Osteocyte (in vitro differentiated cells): ENCODE data around the gene TNXB. TPM values are rescaled to one million over a fixed set of nuclear protein-coding genes. Genes with fewer than 3 reads are reported as not detected.
"Not testable (repeated sequence)": the region's sequence is repeated elsewhere in the genome, so short reads cannot be mapped to it uniquely, and the experiment has no call there.

Source experiments
- DNase-seq: peaks from one replicate; pipeline ENCODE4 v3.0.0; 2021; ENCODE audit warnings: mixed read lengths; ENCODE audit not compliant: unreplicated experiment; ENCODE audit errors: extremely low spot score
- H3K27ac Mint-ChIP-seq: one replicate; pipeline ENCODE4 v1.8.0; 2021; ENCODE audit warnings: mild to moderate bottlenecking, mixed read lengths; ENCODE audit not compliant: unreplicated experiment
- H3K27me3 Mint-ChIP-seq: one replicate; pipeline ENCODE4 v1.8.0; 2021; ENCODE audit warnings: mixed read lengths; ENCODE audit not compliant: unreplicated experiment
- H3K36me3 Mint-ChIP-seq: one replicate; pipeline ENCODE4 v1.8.0; 2021; ENCODE audit warnings: mixed read lengths; ENCODE audit not compliant: unreplicated experiment
- H3K4me1 Mint-ChIP-seq: one replicate; pipeline ENCODE4 v1.8.0; 2021; ENCODE audit warnings: mixed read lengths; ENCODE audit not compliant: unreplicated experiment
- H3K4me3 Mint-ChIP-seq: one replicate; pipeline ENCODE4 v1.8.0; 2021; ENCODE audit warnings: mild to moderate bottlenecking, moderate library complexity, mixed read lengths; ENCODE audit not compliant: unreplicated experiment
- H3K9me3 Mint-ChIP-seq: one replicate; pipeline ENCODE4 v1.8.0; 2021; ENCODE audit warnings: mixed read lengths; ENCODE audit not compliant: unreplicated experiment
- total RNA-seq: library from RNA; stranded (reverse); gene quantifications from 2 replicates; pipeline ENCODE4 v1.2.1, GENCODE V29; 2021

The TNXB gene
- total RNA-seq, 1 donor from 2014 or later = 13.9 TPM

DNA sequence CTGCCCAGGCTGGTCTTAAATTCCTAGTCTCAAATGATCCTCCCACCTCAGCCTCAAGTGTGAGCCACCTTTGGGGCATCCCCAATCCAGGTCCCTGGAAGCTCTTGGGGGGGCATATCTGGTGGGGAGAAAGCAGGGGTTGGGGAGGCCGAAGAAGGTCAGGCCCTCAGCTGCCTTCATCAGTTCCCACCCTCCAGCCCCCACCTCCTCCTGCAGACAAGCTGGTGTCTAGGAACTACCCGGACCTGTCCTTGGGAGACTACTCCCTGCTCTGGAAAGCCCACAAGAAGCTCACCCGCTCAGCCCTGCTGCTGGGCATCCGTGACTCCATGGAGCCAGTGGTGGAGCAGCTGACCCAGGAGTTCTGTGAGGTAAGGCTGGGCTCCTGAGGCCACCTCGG is 70.3 kb downstream of the TNXB start:
- H3K4me3 Mint-ChIP-seq, H3K4me1 Mint-ChIP-seq, H3K36me3 Mint-ChIP-seq, H3K9me3 Mint-ChIP-seq, H3K27ac Mint-ChIP-seq, DNase-seq, H3K27me3 Mint-ChIP-seq: not testable (repeated sequence)

DNA sequence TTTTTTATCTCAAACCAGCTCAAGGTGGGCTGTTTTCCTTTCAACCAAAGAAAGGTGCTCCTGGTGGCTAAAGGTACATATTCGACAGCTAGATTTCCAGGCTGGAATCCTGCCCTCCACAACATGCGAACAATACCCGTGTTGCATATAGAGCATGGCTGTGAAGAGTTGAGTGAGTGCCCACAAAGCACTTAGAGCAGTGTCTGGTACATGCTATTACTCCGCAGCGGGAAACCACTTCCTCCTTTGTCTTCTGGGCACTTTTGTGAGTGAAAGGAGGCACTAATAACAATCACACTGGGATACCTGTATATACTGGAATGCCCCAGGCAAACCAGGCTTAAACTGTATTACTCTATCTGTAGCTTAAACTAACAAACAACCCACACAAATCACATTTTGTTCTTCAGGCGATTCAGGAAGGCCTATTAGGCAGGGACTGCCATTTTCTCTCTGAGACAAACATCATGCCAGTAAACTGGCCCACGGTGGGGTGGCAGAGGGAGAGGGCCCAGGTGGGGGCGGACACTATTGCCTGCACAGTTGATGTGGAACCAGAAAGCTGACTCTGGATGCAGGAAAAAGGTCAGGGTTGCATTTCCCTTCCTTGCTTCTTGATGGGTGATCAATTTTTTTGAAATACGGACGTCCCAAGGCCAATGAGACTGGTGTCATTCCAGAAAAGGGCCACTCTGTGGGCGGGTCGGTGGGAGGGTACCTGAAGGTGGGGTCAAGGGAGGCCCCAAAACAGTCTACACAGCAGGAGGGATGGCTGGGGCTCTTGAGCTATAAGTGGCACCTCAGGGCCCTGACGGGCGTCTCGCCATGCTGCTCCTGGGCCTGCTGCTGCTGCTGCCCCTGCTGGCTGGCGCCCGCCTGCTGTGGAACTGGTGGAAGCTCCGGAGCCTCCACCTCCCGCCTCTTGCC is 71.3 kb downstream of the TNXB start, which contains the start of gene CYP21A2:
Gene CYP21A2 (plus strand): TSS at position 818 of the 927 bp plus-strand sequence. CDS start 8 bp downstream, at position 826.
- not testable (repeated sequence) for H3K4me3 Mint-ChIP-seq, H3K9me3 Mint-ChIP-seq, H3K36me3 Mint-ChIP-seq, H3K4me1 Mint-ChIP-seq, H3K27me3 Mint-ChIP-seq, H3K27ac Mint-ChIP-seq, DNase-seq

DNA sequence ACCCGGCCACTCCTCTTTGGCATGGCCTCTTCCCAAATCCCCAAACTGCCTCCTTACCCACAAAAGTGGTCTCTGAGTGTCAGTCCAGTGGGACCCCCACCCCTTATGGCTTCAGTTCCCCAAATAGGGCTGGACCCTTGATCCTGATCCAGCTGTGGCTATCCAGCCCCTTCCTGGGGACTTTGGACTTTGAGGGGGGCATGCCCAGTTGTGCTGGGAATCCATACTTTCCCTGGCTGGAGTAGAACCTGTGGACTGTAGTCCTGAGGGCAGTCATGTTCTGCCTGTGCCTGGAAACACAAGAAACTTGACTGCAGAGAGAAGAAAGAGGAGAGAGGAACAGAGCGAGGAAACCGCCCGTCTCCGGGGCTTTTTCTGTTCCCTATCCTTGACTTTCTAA is 72.0 kb downstream of the TNXB start:
- not testable (repeated sequence) for DNase-seq, H3K36me3 Mint-ChIP-seq, H3K4me1 Mint-ChIP-seq, H3K27ac Mint-ChIP-seq, H3K27me3 Mint-ChIP-seq, H3K4me3 Mint-ChIP-seq, H3K9me3 Mint-ChIP-seq

DNA sequence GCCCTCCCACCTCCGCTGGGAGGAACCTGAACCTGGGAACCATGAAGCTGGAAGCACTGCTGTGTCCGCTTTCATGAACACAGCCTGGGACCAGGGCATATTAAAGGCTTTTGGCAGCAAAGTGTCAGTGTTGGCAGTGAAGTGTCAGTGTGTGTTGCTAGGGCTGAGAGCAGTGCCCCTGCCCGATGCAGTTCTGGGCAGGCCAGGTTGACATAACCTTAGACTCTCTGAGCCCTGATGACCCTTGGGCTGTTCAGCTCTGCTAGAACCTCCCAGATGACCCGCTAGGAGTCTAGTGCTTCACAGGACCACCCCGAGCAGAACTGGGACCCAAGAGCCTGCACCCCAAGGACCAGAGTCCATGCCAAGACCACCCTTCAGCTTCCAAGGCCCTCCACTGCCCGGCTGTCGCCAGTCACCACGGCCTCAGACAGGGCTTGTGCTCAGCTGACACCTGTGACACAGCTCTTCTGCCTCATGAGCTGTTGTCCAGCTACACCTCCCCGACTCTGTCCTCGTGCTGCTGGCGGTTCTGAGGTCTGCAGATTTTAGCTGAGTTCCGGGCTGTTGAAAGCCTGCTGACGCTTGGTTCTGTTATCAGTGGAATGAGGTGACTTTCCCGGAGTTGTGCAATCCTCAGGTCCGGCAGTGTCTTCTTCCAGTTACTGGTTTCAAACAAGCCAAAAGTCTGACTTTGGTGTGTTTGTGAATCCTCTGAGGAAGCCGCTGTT is 73.7 kb downstream of the TNXB start:
- H3K27me3 Mint-ChIP-seq, H3K4me1 Mint-ChIP-seq, DNase-seq: not testable (repeated sequence)

DNA sequence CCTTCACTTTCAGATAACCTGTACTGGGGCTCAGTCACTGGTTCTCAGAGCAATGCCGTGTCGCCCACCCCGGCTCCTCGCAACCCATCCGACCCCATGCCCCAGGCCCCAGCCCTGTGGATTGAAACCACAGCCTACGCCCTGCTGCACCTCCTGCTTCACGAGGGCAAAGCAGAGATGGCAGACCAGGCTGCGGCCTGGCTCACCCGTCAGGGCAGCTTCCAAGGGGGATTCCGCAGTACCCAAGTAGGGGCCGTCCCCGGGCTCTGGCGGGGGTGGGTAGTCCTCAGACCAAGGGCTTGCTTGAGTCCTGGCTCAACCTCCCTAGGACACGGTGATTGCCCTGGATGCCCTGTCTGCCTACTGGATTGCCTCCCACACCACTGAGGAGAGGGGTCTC is 79.6 kb downstream of the TNXB start:
- not testable (repeated sequence) for H3K4me3 Mint-ChIP-seq, H3K4me1 Mint-ChIP-seq, H3K27ac Mint-ChIP-seq, H3K36me3 Mint-ChIP-seq, DNase-seq, H3K9me3 Mint-ChIP-seq, H3K27me3 Mint-ChIP-seq

More for the DNA sequence above, 73.7 kb downstream of the TNXB start:
- H3K4me3 Mint-ChIP-seq, H3K36me3 Mint-ChIP-seq, H3K27ac Mint-ChIP-seq, H3K9me3 Mint-ChIP-seq: not testable (repeated sequence)

DNA sequence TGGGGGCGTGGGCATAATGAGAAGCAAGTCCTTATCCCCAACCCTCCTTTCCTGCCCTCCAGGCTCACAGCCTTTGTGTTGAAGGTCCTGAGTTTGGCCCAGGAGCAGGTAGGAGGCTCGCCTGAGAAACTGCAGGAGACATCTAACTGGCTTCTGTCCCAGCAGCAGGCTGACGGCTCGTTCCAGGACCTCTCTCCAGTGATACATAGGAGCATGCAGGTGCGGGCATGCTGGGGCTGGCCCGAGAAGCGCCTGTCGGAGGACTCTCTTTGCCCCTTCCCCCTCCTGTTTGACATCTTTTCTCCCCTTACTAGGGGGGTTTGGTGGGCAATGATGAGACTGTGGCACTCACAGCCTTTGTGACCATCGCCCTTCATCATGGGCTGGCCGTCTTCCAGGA is 80.5 kb downstream of the TNXB start:
- H3K27ac Mint-ChIP-seq = not testable (repeated sequence)

DNA sequence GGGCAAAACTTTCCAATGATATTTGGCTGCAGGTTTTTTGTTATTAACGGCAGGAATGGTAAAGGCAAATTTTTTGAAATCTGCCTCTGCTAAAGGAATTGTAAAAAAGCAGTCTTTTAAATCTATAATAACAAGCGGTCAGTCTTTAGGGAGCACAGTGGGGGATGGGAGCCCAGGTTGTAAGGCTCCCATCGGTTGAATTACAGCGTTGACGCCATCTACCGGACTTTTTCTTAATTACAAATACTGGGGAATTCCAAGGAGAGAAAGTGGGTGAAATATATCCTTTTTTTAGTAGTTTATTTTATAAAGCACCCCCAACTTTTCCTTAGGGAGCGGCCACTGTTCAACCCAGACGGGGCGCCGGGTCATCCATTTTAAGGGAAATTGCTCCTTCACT is 87.0 kb downstream of the TNXB start:
- DNase-seq, H3K27me3 Mint-ChIP-seq, H3K4me1 Mint-ChIP-seq, H3K36me3 Mint-ChIP-seq, H3K9me3 Mint-ChIP-seq, H3K27ac Mint-ChIP-seq, H3K4me3 Mint-ChIP-seq: not testable (repeated sequence)

More for the DNA sequence above, 80.5 kb downstream of the TNXB start:
- not testable (repeated sequence) for H3K4me1 Mint-ChIP-seq, H3K4me3 Mint-ChIP-seq, H3K36me3 Mint-ChIP-seq, DNase-seq, H3K9me3 Mint-ChIP-seq, H3K27me3 Mint-ChIP-seq

DNA sequence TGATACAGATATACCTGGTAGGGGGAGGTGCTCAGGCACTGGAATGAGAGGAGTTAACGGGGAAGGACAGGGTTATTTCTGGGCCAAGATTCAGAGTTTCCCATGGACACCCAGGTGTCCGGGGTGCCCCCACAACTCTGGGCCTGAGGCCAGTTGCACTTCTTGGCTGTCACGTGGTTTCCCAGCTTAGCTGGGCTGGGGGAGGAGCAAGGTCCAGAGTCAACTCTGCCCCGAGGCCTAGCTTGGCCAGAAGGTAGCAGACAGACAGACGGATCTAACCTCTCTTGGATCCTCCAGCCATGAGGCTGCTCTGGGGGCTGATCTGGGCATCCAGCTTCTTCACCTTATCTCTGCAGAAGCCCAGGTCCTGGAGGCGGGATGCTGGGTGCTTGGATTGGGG is 94.6 kb downstream of the TNXB start, which contains the start of gene C4B:
Gene C4B (plus strand): TSS at position 249 of the 400 bp plus-strand sequence. CDS start 51 bp downstream, at position 300.
- not testable (repeated sequence) for H3K9me3 Mint-ChIP-seq, H3K36me3 Mint-ChIP-seq, H3K27ac Mint-ChIP-seq, H3K4me1 Mint-ChIP-seq, DNase-seq, H3K27me3 Mint-ChIP-seq, H3K4me3 Mint-ChIP-seq

DNA sequence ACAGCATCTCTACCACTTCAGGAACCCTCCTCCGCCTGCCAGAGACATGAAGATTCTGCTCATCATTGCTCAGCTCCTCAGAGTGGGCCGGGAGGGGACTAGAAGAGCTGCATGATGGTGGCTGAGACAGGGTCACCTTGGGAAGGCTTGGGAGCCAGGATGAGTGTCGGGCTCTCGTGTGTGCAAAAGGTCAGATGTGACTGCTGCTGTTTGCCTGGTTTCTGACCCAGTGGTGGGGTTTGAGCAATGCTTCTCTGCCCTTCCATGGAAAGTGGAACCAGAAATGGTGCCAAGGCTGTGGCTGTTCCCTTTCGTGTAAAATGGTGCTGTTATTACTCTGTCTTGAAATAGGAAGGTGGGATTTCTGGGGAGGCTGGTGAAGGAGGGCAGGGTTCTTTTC is 95.4 kb downstream of the TNXB start:
- H3K4me1 Mint-ChIP-seq, H3K9me3 Mint-ChIP-seq, H3K27me3 Mint-ChIP-seq, H3K4me3 Mint-ChIP-seq, H3K36me3 Mint-ChIP-seq, DNase-seq, H3K27ac Mint-ChIP-seq: not testable (repeated sequence)

DNA sequence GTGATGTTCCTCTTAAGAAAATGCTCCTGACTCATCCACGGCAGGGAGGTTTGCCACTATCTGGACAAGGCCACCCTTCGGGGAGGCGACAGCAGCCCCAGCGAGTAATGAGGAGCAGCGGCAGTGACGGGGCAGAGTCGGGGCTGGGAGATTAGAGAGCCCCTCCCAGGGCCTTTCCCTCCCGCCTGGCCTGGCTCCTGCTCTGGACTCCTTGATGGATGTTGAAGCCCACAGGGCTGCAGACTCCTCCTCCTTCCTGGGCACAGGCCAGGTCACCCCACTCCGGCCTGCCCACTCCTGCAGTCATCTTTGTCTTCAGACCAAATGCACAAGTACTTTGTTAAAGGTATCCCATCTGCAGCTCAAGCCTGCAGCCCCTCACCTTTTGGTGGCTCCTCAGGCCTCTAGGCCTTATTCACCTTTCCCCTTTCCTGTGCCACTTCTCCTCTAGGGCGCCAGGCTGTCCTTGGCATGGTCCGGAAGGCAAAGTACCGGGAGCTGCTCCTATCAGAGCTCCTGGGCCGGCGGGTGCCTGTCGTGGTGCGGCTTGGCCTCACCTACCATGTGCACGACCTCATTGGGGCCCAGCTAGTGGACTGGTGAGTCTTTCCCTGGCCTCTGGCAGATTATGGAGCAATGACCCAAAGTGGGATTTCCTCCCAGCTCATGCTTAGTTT is 96.1 kb downstream of the TNXB start:
- not testable (repeated sequence) for H3K4me1 Mint-ChIP-seq, H3K27me3 Mint-ChIP-seq, H3K36me3 Mint-ChIP-seq, H3K9me3 Mint-ChIP-seq, H3K27ac Mint-ChIP-seq, H3K4me3 Mint-ChIP-seq, DNase-seq

DNA sequence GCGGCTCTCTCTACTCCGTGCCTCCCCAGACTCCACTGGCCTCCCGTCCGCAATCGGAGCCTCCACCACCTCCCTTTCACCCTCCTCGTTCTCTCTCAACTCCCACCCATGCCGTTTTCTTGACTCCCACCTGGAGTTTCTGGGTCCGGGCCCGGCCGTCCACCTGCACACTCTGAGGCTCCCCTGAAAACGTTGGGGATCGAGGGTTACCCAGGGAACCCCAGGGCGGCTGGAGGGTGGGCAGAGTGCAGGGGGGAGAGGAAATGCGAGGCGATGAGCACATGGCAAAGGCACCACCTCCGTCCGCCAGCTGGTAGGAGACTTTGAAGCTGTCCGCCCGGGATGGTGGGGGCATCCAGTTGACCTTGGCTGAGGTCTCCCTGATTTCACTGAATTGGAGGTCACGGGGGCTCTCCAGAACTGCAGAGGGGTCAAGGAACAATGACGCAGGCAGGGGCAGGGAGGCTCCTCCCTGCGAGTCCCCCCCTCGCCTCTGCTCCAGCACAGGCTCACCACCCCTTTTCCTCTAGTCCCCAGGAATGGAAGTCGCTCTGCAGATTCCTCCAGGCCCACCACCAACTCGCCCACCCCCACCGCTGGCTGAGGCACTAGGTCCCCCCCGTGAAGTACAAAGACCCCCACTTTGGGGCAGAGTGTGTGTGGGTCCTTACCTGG is 98.1 kb downstream of the TNXB start:
- not testable (repeated sequence) for H3K4me3 Mint-ChIP-seq, DNase-seq, H3K9me3 Mint-ChIP-seq, H3K27me3 Mint-ChIP-seq, H3K36me3 Mint-ChIP-seq, H3K4me1 Mint-ChIP-seq, H3K27ac Mint-ChIP-seq
